KG1 (cell line): ENCODE results near the gene ZNF692.
A peak's percentile ranks its signal among the peaks of the same experiment; 100 is the strongest.

Source experiments
- DNase-seq: peaks from one replicate; lab custom pipeline; 2025; lab: John Stamatoyannopoulos, UW

ZNF692 gene

GRCh38 chr1:248881261-248881660 is 22.4 kb upstream of the ZNF692 start:
- no peak for DNase-seq

- DNase-seq = peak; percentile 95
Observed at GRCh38 chr1:248873993-248874533, 15.2 kb upstream of the ZNF692 start.

DNA sequence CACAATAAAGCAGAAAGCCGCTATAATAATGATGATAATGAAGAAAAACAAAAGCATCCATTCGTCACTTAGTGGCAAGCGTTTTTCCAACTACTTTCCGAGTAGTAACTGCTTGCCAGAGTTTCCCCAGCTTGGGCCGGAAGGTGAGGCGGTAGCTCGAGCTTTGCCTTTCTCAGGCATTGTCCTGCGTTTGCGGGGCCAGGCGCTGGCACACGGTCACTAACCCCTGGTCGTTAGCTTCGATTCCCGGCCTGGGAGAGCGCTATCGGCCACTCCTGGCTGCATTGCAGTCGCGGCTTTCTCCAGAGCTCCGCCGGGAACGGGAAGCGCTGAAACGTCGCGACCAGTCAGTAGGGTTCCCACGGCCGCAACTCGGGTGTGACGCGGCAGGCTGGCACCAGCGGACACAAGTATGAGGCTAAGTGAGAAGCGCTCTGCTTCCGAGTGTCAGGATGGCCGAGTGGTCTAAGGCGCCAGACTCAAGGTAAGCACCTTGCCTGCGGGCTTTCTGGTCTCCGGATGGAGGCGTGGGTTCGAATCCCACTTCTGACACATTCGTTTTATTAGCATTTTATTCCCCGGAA is 14.6 kb upstream of the ZNF692 start:
- DNase-seq = peak; percentile 96

DNA sequence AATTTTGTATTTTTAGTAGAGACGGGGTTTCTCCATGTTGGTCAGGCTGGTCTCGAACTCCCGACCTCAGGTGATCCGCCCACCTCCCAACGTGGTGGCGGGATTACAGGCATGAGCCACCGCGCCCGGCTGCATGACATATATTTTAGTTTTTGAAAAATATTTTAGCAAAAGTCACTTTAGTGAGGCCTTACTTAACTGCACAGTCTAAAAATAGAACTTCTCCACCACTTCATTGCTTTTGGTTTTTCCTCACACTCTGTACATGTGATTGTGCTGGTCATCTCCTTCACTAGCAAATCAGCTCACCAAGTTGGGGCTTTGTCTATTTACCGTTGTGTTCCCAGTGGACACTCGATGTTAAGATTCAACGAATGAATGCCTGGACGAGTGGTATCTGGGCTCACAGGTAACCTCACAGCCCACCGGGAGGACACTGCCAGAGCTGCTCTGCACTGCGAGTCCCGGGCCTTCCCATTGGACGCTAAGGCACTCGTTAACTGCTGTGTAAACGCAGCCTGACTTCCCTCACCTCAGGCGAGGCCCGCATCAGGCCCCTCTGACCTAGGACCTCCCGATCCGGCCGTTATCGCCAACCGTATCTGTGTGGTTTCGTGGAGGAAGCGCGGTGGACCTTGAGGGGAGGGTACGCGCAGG is 14.0 kb upstream of the ZNF692 start:
- DNase-seq = peak; percentile 84

DNA sequence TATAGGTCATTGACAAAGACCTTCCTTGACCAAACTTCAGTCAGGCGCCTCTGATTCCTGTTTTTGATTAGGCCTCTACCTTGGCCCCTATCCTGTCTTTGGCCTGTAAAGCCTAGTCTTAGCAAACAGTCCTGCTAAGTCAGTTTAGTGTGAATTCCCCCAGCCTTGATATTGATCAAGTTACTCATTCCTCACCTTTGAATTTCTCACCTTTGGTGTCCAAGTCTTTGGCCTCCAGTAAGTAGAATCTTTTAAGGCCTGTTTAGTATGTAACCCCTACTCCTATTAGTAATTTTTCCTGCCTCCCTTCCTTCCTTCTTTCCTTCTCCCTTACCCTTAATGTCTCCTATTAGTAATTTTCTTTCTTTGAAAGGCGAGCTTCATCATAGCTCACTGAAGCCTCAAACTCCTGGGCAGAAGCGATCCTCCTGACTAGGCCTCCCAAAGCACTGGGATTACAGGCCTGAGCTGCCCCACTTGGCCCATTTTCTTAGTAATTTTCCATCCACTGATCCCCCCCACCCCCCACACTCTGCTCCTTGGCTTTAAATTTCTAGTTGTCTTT is 13.0 kb upstream of the ZNF692 start:
- DNase-seq = no peak

- DNase-seq = peak; percentile 14
Observed at GRCh38 chr1:248862998-248863881, 4.4 kb upstream of the ZNF692 start.

DNA sequence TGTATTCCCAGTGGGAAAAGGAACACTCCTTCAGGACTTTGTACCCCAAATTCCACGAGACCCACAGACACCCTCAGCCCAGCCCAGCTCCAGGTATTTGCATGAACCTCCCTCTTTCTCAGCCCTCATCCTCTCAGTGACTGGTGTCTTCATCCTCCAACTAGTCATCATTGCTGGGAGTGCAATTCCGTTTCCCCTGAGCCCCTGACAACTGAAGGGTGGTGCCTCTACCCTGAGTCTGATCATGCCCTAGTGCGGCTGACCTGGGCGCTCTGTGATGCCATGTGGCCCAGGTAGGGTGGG is 3.8 kb upstream of the ZNF692 start:
- no peak for DNase-seq

- no peak for DNase-seq
Observed at GRCh38 chr1:248861616-248862015, 2.7 kb upstream of the ZNF692 start.

DNA sequence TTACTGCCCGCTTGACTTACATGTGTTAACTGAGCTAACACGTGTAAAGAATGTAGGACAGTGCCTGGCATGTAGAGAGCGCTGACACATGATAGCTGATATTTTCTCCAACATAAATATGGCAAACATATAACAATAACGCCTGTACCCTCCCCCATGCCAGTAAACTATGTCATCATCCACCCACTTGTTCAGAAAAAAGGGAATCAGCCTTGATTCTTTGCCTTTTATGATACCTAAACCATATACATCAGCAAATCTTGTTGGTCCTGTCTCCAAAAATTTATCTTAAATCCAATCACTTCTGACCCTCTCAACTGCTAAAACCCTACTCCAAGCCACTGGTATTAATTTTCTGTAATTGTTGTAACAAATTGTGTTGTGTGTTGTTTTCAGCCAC is 1.1 kb upstream of the ZNF692 start:
- no peak for DNase-seq

GRCh38 chr1:248858096-248858890 is 592 bp downstream of the ZNF692 start:
- DNase-seq = peak; percentile 95

- no peak for DNase-seq
Observed at GRCh38 chr1:248857749-248858095, 1.2 kb downstream of the ZNF692 start.

- no peak for DNase-seq
Observed at GRCh38 chr1:248857201-248857600, 1.7 kb downstream of the ZNF692 start.

- no peak for DNase-seq
Observed at GRCh38 chr1:248856176-248856575, 2.7 kb downstream of the ZNF692 start.

DNA sequence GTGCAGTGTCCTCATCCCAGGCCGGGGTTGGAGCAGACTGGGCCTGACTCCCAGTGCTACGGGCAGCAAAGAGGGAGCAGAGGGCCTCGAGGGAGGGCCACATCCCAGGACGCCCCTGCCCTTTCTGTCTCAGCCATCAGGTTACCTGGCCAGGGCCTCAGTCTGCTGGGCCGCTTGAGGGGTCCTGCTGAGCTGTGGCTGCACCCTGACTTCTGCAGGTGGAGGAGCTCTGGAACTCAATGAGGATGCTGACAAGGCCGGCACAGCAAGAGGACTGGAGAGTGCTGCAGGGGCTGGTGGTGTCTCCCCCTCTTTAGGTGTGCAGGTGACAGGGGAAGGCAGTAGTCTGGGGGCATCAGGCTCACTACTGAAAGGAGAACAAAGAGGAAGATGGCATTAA is 3.3 kb downstream of the ZNF692 start:
- DNase-seq = no peak

DNA sequence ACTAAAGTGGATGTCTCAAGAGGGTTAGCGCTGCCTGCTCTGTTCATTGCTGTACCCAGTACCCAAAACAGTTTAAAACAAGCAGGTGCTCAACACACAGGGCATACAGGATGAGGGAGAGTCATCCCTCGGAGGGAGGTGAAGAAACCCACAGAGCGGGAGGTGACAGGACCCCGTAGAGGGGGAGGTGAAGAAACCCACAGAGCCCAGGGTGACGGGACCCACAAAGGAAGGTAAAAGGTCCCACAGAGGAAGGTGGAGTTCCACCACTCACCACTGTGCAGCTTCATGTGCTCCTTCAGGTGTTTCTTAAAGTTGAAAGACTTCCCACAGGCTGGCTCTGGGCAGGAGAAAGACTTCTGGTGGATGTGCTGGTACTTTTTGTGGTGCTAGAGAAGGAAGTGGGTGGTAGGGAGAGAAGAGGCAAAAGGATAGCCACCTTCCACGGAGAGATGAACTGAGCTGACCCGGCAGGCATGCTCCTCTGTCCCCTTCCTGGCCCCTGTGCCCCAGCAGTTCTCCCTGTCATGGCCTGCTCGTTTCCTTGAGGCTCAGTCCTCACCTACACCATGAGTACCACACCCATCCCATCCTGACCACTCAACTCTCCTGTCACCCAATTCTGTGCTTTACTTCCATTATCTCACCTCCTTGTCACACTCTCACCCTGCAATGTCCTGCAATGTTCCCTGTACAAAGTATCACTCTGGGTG is 5.1 kb downstream of the ZNF692 start:
- no peak for DNase-seq

- no peak for DNase-seq
Observed at GRCh38 chr1:248852481-248853405, 6.1 kb downstream of the ZNF692 start.

DNA sequence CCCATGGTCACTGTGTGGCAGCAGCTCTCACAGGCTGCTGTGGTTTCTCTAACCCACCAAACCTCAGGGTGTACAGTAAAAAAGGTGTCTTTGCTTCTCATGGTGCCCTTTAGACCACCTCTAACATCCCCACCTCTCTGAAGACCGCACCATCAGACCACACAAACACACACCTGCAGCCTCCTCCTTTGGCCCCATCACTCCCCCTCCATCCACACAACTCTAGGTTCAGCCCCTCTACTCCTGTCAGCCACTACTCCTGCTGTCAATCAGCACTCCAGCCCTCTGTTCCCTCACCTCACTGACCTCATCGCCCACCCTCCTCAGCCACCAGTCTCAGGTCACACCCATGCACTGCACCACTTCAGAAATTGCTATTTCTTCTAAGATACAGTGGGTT is 7.5 kb downstream of the ZNF692 start:
- DNase-seq = no peak

GRCh38 chr1:248850536-248851251 is 8.2 kb downstream of the ZNF692 start:
- DNase-seq = no peak

DNA sequence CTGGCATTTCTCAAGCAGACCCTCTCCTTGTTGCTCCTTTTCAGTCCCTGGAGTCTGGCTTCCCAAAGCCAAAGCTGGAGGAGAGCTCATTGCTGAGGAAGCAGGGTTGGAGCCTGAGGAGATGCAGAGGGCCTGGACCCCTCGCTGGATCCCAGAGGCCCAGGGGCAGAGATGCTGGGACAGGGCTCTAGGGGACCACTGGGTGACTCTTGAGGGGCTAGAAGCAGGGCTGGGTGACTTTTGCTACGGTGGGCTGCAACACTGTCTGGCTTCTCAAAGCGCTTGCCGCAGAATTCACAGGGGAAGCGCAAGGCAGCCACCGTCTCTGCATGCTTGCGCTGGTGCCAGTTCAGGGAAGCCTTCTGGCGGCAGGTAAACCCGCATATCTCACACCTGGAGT is 8.8 kb downstream of the ZNF692 start:
- no peak for DNase-seq

DNA sequence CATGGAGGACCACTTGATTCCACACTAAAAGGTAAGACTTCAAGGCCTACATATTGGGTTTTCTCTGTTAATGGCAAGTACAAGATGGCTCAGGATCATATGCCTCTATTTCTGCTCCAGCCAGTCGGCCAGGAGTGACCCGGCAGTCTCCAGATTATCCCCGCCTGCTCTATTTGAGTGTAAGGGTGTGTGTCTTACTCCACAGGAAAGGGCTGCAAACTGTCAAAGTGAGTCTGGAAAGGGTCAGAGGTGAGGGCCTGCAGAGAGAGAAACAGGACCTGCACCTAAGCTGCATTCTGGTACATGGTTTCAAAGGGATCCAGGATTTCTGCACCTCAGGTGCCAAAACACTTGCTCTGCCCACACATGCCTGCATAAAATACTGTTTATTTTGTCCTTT is 9.2 kb downstream of the ZNF692 start:
- no peak for DNase-seq
